ENCODE results near the gene HBEGF.

Gene HBEGF

GRCh38 chr5:140348104-140348503 lies 1.7 kb upstream of the HBEGF start:
- Histone ChIP-seq H2AFZ (ENCODE audit: low read depth, low read length) (no peak overlapping the region), H3K36me3 (ENCODE audit: control insufficient read depth in 1 of 2, insufficient read depth in 2 of 2, low read depth in 1 of 2, low read length in 2 of 2) (no peaks in the 10 kb centered on the region), H3K23ac (ENCODE audit: low read length in 2 of 2) (no peak overlapping the region), H2AK5ac (ENCODE audit: low read length, severe bottlenecking) (no peak overlapping the region), H3K18ac (ENCODE audit: low read depth in 1 of 2, low read length in 2 of 2) (no peak overlapping the region), H3K27me3 (ENCODE audit: control insufficient read depth in 1 of 2, insufficient read depth in 1 of 2, low read length in 2 of 2) (no peaks in the 10 kb centered on the region), H3K4me1 (ENCODE audit: control insufficient read depth, insufficient read depth, low read depth, low read length) (peaks cover 12% of the 10 kb centered on the region), H3K9ac (ENCODE audit: low read length) (no peak overlapping the region), H2BK120ac (ENCODE audit: low read depth, low read length) (no peak overlapping the region), H3K79me1 (replicated peaks; ENCODE audit: low read length, poor library complexity, severe bottlenecking) (peaks cover 1% of the 10 kb centered on the region), H3K4me3 (ENCODE audit: insufficient read depth in 1 of 2, low read depth in 1 of 2, low read length in 2 of 2) (no peak overlapping the region), H2BK15ac (ENCODE audit: low read depth, poor library complexity, severe bottlenecking) (no peak overlapping the region), H3K14ac (ENCODE audit: low read length in 2 of 2) (peak overlapping the region in 1 of 2 experiments; percentile 29), H2BK12ac (ENCODE audit: low read length in 2 of 2) (peak overlapping the region in 1 of 2 experiments; percentile 64), H4K8ac (ENCODE audit: low read length) (no peak overlapping the region), H3K4me2 (ENCODE audit: low read length, poor library complexity, severe bottlenecking) (no peak overlapping the region), H3K9me3 (ENCODE audit: control insufficient read depth, low read length) (no peaks in the 10 kb centered on the region), H2BK5ac (ENCODE audit: low read depth, low read length, poor library complexity, severe bottlenecking) (no peak overlapping the region), H3K27ac (ENCODE audit: low read length, poor library complexity, severe bottlenecking) (no peak overlapping the region), H3K4ac (ENCODE audit: low read depth in 1 of 2, low read length in 2 of 2) (no peak overlapping the region), H4K91ac (ENCODE audit: low read length) (no peak overlapping the region)
- DNase-seq: no peak
- 98% methylated on average over 4 of the region's 4 CpGs for WGBS

- Histone ChIP-seq H3K27me3 (ENCODE audit: control insufficient read depth in 1 of 2, insufficient read depth in 1 of 2, low read length in 2 of 2) (no peaks in the 10 kb centered on the region), H3K18ac (ENCODE audit: low read depth in 1 of 2, low read length in 2 of 2) (no peak overlapping the region), H3K23ac (ENCODE audit: low read length in 2 of 2) (no peak overlapping the region), H4K91ac (ENCODE audit: low read length) (no peak overlapping the region), H3K36me3 (ENCODE audit: control insufficient read depth in 1 of 2, insufficient read depth in 2 of 2, low read depth in 1 of 2, low read length in 2 of 2) (peaks cover 2 to 3% of the 10 kb centered on the region in 2 experiments), H2AK5ac (ENCODE audit: low read length, severe bottlenecking) (no peak overlapping the region), H3K9me3 (ENCODE audit: control insufficient read depth, low read length) (no peaks in the 10 kb centered on the region), H3K4me1 (ENCODE audit: control insufficient read depth, insufficient read depth, low read depth, low read length) (peaks cover 12% of the 10 kb centered on the region), H3K4me2 (ENCODE audit: low read length, poor library complexity, severe bottlenecking) (no peak overlapping the region), H2BK120ac (ENCODE audit: low read depth, low read length) (no peak overlapping the region), H4K8ac (ENCODE audit: low read length) (no peak overlapping the region), H3K4ac (ENCODE audit: low read depth in 1 of 2, low read length in 2 of 2) (no peak overlapping the region), H2AFZ (ENCODE audit: low read depth, low read length) (no peak overlapping the region), H2BK5ac (ENCODE audit: low read depth, low read length, poor library complexity, severe bottlenecking) (no peak overlapping the region), H3K4me3 (ENCODE audit: insufficient read depth in 1 of 2, low read depth in 1 of 2, low read length in 2 of 2) (peak overlapping the region in 1 of 2 experiments; percentile 81), H3K27ac (ENCODE audit: low read length, poor library complexity, severe bottlenecking) (no peak overlapping the region), H2BK12ac (ENCODE audit: low read length in 2 of 2) (no peak overlapping the region), H3K14ac (ENCODE audit: low read length in 2 of 2) (no peak overlapping the region), H3K9ac (ENCODE audit: low read length) (peak overlapping the region; percentile 73), H3K79me1 (replicated peaks; ENCODE audit: low read length, poor library complexity, severe bottlenecking) (peaks cover 3% of the 10 kb centered on the region), H2BK15ac (ENCODE audit: low read depth, poor library complexity, severe bottlenecking) (no peak overlapping the region)
- 73% methylated on average over 2 of the region's 2 CpGs for WGBS
- DNase-seq: no peak
Measured at GRCh38 chr5:140347360-140347759, 957 bp upstream of the HBEGF start.

GRCh38 chr5:140345919-140346347 lies 470 bp downstream of the HBEGF start:
- H3K4me1 ChIP-seq (ENCODE audit: control insufficient read depth, insufficient read depth, low read depth, low read length): peaks cover 19% of the 10 kb centered on the region
- DNase-seq: peak; percentile 72
- no peak overlapping the region for H3K27ac ChIP-seq (ENCODE audit: low read length, poor library complexity, severe bottlenecking)
- no peak overlapping the region for H3K18ac ChIP-seq (ENCODE audit: low read depth in 1 of 2, low read length in 2 of 2)
- no peak overlapping the region for H2AFZ ChIP-seq (ENCODE audit: low read depth, low read length)
- H2AK5ac ChIP-seq (ENCODE audit: low read length, severe bottlenecking): no peak overlapping the region
- H3K9me3 ChIP-seq (ENCODE audit: control insufficient read depth, low read length): no peaks in the 10 kb centered on the region
- no peak overlapping the region for H3K23ac ChIP-seq (ENCODE audit: low read length in 2 of 2)
- H4K91ac ChIP-seq (ENCODE audit: low read length): no peak overlapping the region
- H3K4ac ChIP-seq (ENCODE audit: low read depth in 1 of 2, low read length in 2 of 2): no peak overlapping the region
- peak overlapping the region; percentile 79 for H3K4me2 ChIP-seq (ENCODE audit: low read length, poor library complexity, severe bottlenecking)
- H3K27me3 ChIP-seq (ENCODE audit: control insufficient read depth in 1 of 2, insufficient read depth in 1 of 2, low read length in 2 of 2): no peaks in the 10 kb centered on the region
- peak overlapping the region; percentile 19 for H4K8ac ChIP-seq (ENCODE audit: low read length)
- peak overlapping the region; percentile 72 to 81 for H3K4me3 ChIP-seq (ENCODE audit: insufficient read depth in 1 of 2, low read depth in 1 of 2, low read length in 2 of 2)
- H3K79me1 ChIP-seq (replicated peaks; ENCODE audit: low read length, poor library complexity, severe bottlenecking): peaks cover 8% of the 10 kb centered on the region
- H3K14ac ChIP-seq (ENCODE audit: low read length in 2 of 2): no peak overlapping the region
- 1% methylated on average over 35 of the region's 35 CpGs for WGBS
- no peak overlapping the region for H2BK5ac ChIP-seq (ENCODE audit: low read depth, low read length, poor library complexity, severe bottlenecking)
- H3K36me3 ChIP-seq (ENCODE audit: control insufficient read depth in 1 of 2, insufficient read depth in 2 of 2, low read depth in 1 of 2, low read length in 2 of 2): peaks cover 14 to 17% of the 10 kb centered on the region in 2 experiments
- peak overlapping the region; percentile 84 for H3K9ac ChIP-seq (ENCODE audit: low read length)
- no peak overlapping the region for H2BK12ac ChIP-seq (ENCODE audit: low read length in 2 of 2)
- H2BK120ac ChIP-seq (ENCODE audit: low read depth, low read length): no peak overlapping the region
- H2BK15ac ChIP-seq (ENCODE audit: low read depth, poor library complexity, severe bottlenecking): peak overlapping the region; percentile 34

GRCh38 chr5:140344683-140345423 lies 1.6 kb downstream of the HBEGF start:
- Histone ChIP-seq H3K18ac (ENCODE audit: low read depth in 1 of 2, low read length in 2 of 2) (no peak overlapping the region), H3K9ac (ENCODE audit: low read length) (peak overlapping the region; percentile 84), H2BK15ac (ENCODE audit: low read depth, poor library complexity, severe bottlenecking) (no peak overlapping the region), H3K27me3 (ENCODE audit: control insufficient read depth in 1 of 2, insufficient read depth in 1 of 2, low read length in 2 of 2) (no peaks in the 10 kb centered on the region), H3K14ac (ENCODE audit: low read length in 2 of 2) (no peak overlapping the region), H3K9me3 (ENCODE audit: control insufficient read depth, low read length) (no peaks in the 10 kb centered on the region), H3K36me3 (ENCODE audit: control insufficient read depth in 1 of 2, insufficient read depth in 2 of 2, low read depth in 1 of 2, low read length in 2 of 2) (peaks cover 15 to 22% of the 10 kb centered on the region in 2 experiments), H3K4me1 (ENCODE audit: control insufficient read depth, insufficient read depth, low read depth, low read length) (peaks cover 19% of the 10 kb centered on the region), H3K4me3 (ENCODE audit: insufficient read depth in 1 of 2, low read depth in 1 of 2, low read length in 2 of 2) (peak overlapping the region in 1 of 2 experiments; percentile 81), H3K4ac (ENCODE audit: low read depth in 1 of 2, low read length in 2 of 2) (no peak overlapping the region), H3K27ac (ENCODE audit: low read length, poor library complexity, severe bottlenecking) (no peak overlapping the region), H2BK120ac (ENCODE audit: low read depth, low read length) (no peak overlapping the region), H2AFZ (ENCODE audit: low read depth, low read length) (no peak overlapping the region), H3K23ac (ENCODE audit: low read length in 2 of 2) (no peak overlapping the region), H4K8ac (ENCODE audit: low read length) (no peak overlapping the region), H2BK5ac (ENCODE audit: low read depth, low read length, poor library complexity, severe bottlenecking) (no peak overlapping the region), H2AK5ac (ENCODE audit: low read length, severe bottlenecking) (no peak overlapping the region), H3K79me1 (replicated peaks; ENCODE audit: low read length, poor library complexity, severe bottlenecking) (peaks cover 8% of the 10 kb centered on the region), H4K91ac (ENCODE audit: low read length) (no peak overlapping the region), H3K4me2 (ENCODE audit: low read length, poor library complexity, severe bottlenecking) (peak overlapping the region; percentile 79), H2BK12ac (ENCODE audit: low read length in 2 of 2) (no peak overlapping the region)
- DNase-seq: no peak
- 63% methylated on average over 4 of the region's 4 CpGs for WGBS
